Superior temporal gyrus (tissue), 1 donor: ENCODE results near the gene GLTP.
"Not testable (repeated sequence)": the region's sequence is repeated elsewhere in the genome, so short reads cannot be mapped to it uniquely, and the experiment has no call there.

ENCODE experiments used
- DNase-seq: peaks from one replicate; pipeline ENCODE4 v3.0.0-alpha.2; 2016; ENCODE audit errors: extremely low spot score

Gene GLTP

DNA sequence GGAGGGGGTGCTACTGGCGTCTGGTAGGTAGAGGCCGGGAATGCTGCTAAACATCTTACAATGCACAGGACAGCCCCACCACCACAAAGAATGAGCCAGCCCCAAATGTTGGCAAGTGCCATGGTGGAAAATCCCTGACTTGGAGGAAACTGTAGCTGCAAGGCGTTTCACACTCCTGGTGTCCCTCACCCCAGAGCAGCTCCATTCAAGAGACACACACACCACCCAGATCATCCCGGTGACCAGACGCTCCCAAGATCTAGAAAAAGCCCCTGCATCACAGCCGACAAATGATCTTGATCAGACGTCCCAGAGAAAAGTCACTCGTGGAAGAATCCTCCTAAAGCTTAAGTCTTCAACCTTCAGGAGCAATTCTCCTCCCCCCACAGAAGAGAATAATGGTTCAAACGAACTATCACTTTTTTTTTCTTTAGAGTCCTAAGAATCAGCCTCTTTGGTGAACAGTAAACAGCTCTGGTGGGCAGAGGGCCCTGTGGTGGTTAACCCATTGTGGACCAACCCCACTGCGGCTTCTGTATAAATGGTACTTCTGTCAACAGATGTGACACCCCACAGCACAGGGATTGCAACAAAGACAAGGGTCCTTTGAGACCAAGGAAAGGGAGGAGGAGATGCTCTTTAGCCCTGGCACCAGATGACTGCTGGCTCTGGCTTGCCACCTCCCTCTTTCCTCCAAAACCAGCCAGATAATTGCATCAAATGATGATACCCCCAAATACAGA is 2.7 kb downstream of the GLTP start:
- peak; percentile 75 for DNase-seq

DNA sequence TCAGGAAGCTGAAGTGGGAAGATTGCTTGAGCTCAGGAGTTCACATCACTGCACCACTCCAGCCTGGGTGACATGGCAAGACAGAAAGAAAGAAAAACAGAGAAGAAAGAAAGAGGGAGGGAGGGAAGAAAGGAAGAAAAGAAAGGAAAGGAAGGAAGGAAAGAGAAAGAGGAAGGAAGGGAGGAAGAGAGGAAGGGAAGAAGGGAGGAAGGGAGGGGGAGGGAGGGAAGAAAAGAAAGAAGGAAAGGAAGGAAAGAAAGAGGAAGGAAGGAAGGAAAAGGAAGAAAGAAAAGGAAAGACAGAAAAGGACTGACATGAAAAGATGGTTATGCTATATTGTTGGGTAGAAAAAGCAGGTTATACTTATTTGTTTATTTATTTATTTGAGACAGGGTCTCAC is 3.9 kb downstream of the GLTP start:
- DNase-seq: peak; percentile 8

DNA sequence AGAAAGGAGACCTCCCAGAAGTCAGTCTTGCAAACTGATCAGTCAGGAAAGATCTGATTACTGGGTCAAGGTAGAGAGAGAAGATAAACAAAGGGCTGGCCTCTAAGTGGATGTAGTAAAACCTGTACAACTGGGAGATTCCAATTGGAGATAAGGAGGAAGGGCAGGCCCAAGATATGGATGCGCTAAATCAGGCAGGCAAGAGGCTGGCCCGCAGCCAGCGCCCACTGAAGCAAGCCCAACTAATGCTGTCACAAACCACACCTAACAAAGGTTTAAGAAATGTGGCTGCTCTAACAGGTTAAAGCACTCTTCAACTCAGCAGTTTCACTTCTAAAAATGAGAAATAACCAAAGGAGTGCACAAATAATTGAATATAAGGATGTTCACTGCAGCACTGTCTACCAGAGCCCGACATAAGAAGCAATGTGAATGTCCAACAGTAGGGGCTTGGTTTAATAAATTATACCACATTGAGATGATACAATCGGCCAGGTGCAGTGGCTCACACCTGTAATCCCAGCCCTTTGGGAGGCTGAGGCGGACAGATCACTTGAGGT is 4.7 kb downstream of the GLTP start:
- DNase-seq: peak; percentile 12

DNA sequence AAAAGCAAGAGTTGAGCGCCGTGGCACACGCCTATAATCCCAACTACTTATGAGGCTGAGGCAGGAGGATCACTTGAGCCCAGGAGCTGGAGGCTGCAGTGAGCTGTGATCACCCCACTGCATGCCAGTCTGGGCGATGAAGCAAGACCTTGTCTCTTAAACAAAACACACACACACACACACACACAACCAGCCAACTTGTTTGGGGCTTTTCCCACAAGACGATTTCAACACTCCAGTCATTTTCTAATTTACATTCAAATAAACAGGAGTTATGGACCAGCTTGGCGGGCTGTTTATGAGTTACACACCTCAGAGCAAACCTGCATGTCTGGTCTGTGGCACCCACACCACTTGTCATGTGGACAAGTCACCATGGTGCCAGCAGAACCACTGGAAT is 6.7 kb downstream of the GLTP start:
- DNase-seq: no peak

DNA sequence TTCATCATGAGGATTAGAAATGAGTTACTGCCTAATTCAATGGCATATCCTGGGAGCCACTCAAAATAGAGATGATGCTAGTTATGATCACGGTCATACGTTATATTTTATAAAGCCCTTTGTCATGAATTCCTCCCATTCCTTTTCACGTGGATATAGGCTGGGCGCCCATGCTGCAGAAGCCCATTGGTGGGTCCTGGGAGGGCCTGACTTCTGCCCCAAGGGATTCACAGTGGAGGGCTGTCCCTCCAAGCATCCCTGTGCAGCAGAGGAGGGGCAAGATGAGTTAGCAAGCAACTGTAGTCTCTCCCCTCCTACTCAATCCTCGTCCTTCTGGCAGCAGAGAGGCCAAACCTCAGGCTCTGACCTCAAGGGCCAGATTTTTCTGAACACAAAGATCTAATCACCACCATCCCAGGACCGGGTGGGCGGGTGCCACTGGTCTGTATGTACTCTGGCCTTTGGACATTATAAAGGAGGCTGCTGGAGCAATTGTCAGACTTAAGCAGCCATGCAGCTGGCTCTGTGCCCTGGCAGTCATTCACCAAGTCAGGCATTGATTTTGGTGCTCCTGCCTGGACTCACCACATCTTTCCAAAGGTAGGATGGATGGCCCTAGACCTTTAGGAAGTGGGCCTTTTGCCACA is 8.6 kb downstream of the GLTP start:
- no peak for DNase-seq

DNA sequence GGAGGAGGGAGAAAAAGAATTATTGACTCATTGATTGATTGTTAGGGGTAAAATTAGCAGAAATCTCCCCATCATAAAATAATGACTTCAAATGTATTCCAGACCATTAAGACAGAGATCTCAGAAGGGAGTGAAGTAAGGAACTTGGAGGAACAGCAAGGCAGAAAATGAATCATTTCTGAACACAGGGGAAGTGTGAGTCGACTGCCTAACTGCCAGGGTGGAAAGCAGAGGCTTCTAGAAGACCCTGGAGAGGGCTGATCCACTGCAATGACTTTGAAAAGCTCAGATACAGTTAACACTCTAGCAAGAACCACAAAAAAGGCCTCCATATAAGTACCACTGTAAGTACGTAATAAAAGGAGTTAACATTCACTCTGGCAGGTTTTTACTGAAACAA is 9.7 kb downstream of the GLTP start:
- no peak for DNase-seq

DNA sequence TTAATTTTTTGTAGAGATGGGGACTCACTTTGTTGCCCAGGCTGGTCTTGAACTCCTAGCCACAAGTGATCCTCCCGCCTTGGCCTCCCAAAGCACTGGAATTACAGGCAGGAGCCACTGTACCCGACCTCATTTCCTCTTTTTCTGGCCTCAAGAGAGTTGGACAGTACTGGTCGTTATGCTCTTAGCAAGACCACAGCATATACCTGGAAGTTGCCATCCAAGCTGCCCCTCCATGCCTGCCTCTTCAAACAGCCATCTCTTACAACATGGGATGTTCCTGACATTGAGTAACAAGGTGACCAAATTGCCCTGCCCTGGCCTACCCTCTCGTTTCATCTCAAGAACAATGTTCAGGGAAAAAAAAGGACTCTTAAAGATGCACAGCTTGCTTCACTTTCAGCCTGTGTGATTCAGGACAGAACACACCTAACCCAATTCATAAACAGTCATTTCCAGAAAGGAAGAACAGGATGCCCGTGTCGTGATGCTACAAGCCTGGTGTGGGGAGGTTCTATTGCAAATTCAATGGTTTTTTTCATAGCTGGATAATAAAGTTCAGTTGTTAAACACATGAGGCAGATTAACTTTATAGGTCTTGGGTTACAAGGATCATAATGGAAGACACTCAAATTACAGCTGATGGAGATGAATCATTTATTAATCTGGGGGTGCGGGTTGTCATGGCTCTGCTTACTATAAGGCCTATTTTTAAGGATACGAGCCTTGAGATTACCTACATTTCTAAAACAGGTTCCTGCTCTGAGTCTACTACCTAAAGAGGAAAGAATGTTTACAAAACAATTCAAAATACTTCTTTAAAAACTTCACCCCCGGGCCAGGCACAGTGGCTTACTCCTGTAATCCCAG is 11.9 kb downstream of the GLTP start:
- DNase-seq: no peak

DNA sequence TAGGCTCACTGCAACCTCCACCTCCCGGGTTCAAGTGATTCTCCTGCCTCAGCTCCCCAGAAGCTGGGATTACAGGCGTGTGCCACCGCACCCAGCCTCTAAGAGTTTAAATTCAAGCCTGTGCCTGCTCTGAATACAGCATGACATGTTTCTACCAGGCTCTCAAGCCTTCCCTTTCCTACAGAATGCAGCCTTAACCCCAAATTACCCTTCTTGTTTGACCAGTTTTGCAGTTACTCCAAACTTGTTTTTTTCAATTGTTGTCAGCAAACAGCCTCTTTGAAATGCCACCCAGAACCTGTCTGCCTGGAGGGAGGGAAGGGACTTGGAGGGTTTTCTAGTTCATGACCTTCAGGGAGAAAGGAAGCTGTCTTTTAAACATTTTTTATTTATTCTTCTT is 15.4 kb downstream of the GLTP start:
- DNase-seq: peak; percentile 28

DNA sequence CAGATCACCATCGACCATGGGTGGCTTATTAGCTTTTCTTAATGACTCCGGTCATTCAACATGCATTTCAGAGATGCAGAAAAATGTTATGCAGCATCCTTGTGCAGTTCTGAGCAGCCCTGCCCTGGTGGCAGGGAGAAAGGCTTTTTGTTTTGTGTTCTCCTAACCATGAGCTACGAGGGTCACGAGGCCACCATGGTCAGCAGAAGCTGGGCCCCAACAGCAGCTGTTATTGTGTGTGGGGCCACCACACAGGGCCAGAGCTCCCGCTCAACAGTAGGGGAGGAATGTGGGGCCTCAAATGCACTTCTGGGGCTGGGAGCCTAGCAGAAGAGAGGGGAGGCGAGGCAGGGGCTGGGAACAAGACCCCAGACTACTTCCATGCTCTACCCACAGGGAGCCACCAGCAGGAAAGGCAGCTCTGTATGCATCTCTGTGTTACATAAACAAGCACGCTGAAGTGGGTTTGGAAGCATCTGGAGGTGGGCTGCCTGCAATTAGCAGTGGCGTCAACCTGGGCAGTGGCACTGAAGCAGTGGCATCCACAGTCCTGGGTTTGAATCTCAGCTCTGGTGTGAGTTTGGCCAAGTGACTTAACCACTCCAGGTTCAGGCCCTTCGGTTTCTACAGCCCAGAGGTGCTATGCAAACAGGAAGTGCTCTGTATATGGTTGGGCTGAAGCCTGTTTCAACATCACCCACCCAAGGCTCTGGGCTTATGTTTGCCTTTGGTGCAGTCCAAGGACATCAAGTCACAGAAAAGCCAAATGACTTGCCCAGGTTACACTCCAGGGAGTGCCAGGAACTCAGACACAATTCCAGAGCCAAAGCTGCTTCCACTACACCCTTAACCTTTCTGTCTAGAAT is 16.3 kb downstream of the GLTP start:
- peak; percentile 93 for DNase-seq

DNA sequence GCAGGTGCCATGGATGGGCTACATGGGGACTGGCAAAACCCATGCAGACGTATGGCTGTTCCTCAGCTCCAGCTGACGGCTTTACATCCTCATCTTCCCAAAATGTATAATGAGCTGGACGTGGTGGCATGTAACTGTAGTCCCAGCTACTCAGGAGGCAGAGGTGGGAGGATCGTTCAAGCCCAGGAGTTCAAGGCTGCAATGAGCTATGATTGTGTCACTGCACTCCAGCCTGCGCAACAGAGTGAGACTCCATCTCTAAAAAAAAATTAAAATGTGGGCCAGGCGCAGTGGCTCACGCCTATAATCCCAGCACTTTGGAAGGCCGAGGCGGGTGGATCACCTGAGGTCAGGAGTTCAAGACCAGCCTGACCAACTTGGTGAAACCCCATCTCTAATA is 17.9 kb downstream of the GLTP start:
- not testable (repeated sequence) for DNase-seq

DNA sequence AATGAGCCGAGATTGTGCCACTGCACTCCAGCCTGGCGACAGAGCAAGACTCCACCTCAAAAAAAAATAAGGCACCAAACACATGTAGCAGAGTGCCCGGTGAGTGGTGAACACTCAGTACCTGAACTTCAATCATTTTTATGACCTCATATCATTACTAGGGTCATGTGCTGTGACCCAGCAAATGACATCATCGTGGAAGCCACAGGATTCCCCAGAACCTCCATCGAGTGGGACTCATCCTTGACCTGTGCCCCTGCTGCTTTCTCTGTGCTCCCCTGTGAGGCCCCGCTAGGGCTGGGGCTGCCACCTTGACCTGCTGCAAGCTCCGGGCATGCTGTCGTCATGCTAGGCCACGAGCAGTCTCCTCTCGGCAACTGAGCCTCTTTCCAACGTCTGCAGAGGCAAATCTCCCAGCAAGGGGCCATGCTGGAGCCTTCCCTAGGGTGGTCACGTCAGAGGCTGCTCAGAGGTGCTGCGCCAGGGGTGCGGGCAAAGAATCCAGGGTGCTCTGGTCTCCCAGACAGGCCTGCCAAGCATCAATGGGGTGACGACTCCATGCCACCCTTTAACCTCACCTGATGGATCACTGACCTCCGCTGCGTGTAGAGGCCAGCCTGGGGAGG is 18.5 kb downstream of the GLTP start:
- no peak for DNase-seq

DNA sequence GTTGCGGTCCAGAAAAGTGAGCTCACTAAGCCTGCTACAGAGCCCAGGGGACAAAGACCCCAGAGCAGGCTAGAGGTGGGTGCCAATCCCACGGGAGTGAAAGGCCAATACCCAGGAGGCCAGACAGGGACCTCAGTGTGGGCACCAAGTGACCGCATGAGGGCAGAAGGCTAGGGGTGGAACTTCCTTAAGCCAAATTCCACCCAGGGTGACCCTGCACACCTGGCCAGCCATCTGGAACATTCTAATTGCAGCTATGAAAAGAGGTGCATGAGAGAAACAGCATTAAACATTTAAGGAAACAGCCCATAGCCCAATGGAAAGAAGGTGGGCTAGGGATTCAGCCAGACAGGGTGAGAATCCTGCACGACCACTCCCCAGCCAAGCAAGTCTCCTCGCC is 19.4 kb downstream of the GLTP start:
- no peak for DNase-seq

DNA sequence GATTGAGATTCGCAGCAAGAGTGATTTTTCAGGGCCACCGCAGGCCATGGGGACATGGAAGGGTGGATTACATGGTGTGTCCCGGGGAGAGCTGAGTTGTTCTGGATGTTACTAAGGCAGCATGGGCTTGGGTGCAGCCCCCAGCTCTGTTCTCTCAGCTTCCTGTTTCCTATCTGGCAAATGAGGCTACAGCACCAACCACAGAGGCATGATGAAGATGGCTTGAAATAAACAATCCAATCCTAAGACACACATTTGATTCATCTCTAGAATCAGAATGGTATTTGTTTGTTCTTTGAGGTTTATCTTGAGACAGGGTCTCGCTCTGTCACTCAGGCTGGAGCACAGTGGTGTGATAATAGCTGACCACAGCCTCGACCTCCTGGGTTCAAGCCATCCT is 21.6 kb downstream of the GLTP start:
- no peak for DNase-seq

DNA sequence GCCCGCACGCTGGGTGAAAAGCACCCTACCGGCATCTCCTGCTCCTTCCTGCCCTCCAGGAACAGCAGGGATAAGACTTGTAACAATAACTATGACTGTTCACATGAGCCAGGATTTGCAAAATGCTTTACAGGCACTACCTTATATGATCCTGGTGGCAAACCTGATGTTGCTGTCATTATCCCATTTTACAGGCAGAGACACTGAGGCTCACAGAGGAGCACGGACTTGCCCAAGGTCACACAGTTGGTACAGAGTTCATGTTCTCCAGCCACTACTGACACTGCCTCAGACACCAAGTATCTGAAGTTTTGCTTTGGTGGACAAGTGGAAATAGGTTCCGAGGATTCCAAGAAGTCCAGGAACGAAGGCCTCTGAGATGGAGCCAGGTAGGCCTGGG is 22.6 kb downstream of the GLTP start:
- DNase-seq: no peak

DNA sequence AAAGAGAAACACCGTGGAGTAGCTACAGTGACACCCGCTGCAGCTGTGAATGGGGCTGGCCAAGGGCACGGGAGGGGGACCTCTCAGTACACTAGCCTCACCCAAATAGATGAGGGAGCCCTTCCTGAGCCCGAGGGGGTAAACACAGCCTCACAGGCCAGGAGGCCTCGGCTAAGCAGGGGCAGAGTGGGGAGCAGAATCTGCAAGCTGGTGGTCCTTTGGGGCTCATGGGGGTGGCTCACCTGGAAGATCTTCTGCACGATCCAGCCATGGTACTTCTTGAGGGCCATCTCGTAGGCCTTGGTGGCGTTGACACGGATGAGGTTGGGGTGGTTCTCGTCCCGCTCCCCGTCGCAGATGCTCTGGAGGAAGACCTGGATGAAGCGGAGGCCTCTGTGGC is 25.0 kb downstream of the GLTP start:
- DNase-seq: no peak

DNA sequence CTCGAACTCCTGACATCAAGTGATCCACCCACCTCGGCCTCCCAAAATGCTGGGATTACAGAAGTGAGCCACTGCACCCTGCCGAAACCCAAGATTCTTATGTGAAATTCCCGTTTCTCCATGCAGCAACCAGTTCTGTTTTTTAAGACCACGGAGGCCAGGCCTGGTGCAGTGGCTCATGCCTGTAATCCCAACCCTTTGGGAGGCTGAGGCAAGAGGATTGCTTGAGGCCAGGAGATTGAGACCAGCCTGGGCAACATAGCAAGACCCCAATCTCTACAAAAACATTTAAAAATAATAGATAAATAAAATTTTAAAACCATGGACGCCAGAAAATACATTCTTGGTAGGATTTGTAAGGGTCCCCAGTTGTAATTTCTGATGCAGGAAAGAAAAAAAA is 29.8 kb downstream of the GLTP start:
- DNase-seq: not testable (repeated sequence)

DNA sequence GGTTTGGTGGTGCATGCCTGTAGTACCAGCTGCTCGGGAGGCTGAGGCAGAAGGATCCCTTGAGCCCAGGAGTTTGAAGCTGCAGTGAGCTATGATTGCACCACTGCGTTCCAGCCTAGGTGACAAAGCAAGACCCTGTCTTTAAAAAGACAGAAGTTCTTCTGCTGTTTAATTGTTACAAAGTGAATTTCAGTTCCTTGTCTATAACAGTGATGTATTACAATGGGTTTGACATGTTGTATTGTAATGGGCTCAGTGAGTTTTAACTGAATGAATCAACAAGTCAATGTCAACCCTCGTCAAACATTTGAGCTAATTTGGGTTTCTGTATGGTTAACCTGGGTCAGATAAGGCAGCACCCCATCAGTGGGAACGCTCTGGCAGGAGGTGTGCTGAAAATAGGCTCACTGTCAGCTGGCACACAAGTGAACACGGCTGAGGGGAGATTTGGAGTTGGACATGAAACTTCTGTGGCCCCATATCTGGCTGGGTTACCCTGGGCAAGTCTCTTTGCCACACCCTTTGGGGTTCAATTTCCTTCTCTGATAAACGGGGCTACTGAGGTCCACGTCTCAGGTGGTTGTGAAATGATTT is 33.1 kb downstream of the GLTP start:
- no peak for DNase-seq

DNA sequence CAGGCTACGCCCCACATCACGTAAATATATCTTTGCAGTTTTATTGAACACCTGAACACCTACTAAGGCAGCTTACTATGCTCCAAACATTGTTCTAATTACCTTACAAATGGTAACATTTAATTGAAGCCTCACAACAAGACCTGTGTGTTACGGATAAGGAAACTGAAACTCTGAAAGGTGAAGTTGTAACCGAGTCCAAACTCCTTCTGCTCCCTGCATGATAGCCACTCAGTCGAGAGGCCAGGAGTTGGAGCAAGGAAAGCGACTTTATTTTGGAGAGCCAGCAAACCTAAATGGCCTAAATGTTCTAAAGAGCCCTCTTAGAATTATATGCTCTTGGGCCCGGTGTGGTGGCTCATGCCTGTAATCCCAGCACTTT is 34.5 kb downstream of the GLTP start:
- no peak for DNase-seq

DNA sequence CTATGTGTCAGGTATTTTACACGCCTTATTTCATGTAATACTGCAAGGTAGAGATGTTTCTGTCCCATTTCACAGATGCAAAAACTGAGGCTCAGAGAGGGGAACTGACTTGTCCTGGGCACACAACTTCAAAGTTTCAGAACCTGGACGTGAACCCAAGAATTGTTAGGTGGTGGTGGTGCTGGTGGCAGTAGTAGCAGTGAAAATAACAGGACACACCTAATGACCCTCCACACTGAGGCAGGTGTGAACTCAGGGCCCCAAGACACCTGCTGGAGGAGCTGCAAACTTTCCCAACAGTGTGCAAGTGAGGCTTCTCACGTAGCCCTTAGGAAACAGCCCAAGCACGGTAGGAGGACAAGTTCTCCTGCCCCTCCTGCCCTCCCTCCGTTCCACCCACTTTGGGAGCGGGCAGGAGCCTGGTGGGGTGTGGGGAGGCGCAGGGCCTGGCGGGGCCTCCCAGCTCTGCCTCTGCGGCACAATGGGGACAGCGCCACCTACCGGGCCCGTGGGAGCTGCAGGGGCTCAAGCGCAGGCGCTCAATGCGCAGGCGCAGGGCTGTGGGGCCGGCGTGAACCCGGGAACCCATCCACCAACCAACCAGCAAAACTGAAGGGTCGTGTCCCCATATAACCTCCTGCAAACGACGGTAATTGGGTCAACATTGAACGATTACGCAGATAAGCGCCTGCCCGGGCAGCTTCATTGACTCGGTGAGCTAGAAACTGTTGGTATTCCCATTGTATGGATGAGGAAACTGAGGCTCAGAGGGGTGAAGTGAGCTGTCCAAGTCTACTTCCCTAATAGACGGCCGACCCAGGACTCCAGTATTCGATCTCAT is 35.1 kb downstream of the GLTP start:
- peak; percentile 88 for DNase-seq

DNA sequence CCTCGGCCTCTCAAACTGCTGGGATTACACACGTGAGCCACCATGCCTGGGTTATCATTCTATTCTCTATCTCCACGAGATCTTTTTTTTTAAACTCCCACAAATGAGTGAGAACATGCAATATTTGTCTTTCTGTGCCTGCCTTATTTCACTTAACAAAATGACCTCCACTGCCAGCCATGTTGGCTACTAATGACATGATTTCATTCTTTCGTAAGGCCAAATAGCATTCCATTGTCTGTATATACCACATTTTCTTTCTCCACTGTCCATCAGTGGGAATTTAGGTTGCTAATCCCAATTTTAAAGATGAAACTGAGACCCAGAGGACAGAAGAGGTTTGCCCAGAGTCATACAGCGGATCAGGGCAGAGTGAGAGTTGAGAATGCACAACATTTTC is 36.2 kb downstream of the GLTP start:
- no peak for DNase-seq
